Activated B cell treated with CpG ODN at 0.5 μM for 24 hours (primary cell): ENCODE results near the gene LLGL1. TPM values are rescaled to one million over a fixed set of nuclear protein-coding genes. Genes with fewer than 3 reads are reported as not detected.

Experiments
- ATAC-seq: fragments of 200-7000 bp; cut with Tn5 transposase; one replicate; pipeline ENCODE4 v1.10.0; 2021; ENCODE audit warnings: low read depth, mild to moderate bottlenecking, moderate library complexity
- CTCF ChIA-PET: fragments of 350-600 bp; sonication (Branson Sonifier 250); formaldehyde crosslinking; loops from one replicate; lab custom pipeline; 2021; ENCODE audit warnings: antibody characterized with exemption; lab: Charles Lee
- POLR2A ChIA-PET: fragments of 350-600 bp; sonication (Branson Sonifier 250); formaldehyde crosslinking; loops from one replicate; lab custom pipeline; 2021; ENCODE audit warnings: antibody characterized with exemption; lab: Charles Lee
- DNase-seq: peaks from one replicate; pipeline ENCODE4 v3.0.0; 2022
- H3K27ac Mint-ChIP-seq: one replicate; pipeline ENCODE4 v1.8.0; 2020; ENCODE audit warnings: mixed read lengths
- H3K27me3 Mint-ChIP-seq: one replicate; pipeline ENCODE4 v1.8.0; 2021; ENCODE audit warnings: mixed read lengths
- H3K36me3 Mint-ChIP-seq: one replicate; pipeline ENCODE4 v1.8.0; 2021; ENCODE audit warnings: low read depth, mixed read lengths
- H3K4me1 Mint-ChIP-seq: one replicate; pipeline ENCODE4 v1.8.0; 2021; ENCODE audit warnings: mixed read lengths
- H3K4me3 Mint-ChIP-seq: one replicate; pipeline ENCODE4 v1.8.0; 2020; ENCODE audit warnings: mild to moderate bottlenecking, mixed read lengths
- H3K9me3 Mint-ChIP-seq: one replicate; pipeline ENCODE4 v1.8.0; 2020; ENCODE audit warnings: mixed read lengths
- CTCF ChIP-seq: fragments of 200-600 bp; IDR thresholded peaks from one replicate; pipeline ENCODE4 v1.8.0; 2022; ENCODE audit warnings: antibody characterized with exemption, mild to moderate bottlenecking
- intact Hi-C: fragments of 100-400 bp; cut with micrococcal nuclease; formaldehyde crosslinking; loops from one replicate; pipeline ENCODE4 v1.15.1; 2024
- total RNA-seq: library from RNA; stranded (reverse); gene quantifications from 2 replicates; pipeline ENCODE4 v1.2.3, GENCODE V29; 2022

The LLGL1 gene
- total RNA-seq, 1 donor from 2014 or later = 10.5 TPM

- CTCF ChIA-PET = no interaction called here
Observed at GRCh38 chr17:18262111-18262510, 36.7 kb downstream of the LLGL1 start.

GRCh38 chr17:18262641-18263040 is 37.2 kb downstream of the LLGL1 start:
- H3K4me3 Mint-ChIP-seq = no peak overlapping the region
- CTCF ChIA-PET = no interaction called here
- DNase-seq = no peak
- POLR2A ChIA-PET = no interaction called here
- no peaks in the 10 kb centered on the region for H3K27me3 Mint-ChIP-seq
- intact Hi-C loops = loop anchor here (5.0 kb wide), 1 partner anchor 525 kb away; no protein-coding TSS in a partner anchor
- no peak for TF ChIP-seq CTCF
- H3K36me3 Mint-ChIP-seq = peaks cover 12% of the 10 kb centered on the region
- ATAC-seq = no peak
- peaks cover 26% of the 10 kb centered on the region for H3K4me1 Mint-ChIP-seq
- H3K9me3 Mint-ChIP-seq = no peaks in the 10 kb centered on the region
- no peak overlapping the region for H3K27ac Mint-ChIP-seq

More at GRCh38 chr17:18262111-18262510, 36.7 kb downstream of the LLGL1 start:
- Mint-ChIP-seq H3K9me3 (no peaks in the 10 kb centered on the region), H3K4me1 (peaks cover 31% of the 10 kb centered on the region), H3K27me3 (no peaks in the 10 kb centered on the region), H3K27ac (no peak overlapping the region), H3K4me3 (peak overlapping the region; percentile 79), H3K36me3 (peaks cover 12% of the 10 kb centered on the region)
- DNase-seq (no peak), ATAC-seq (no peak)
- no peak for TF ChIP-seq CTCF
- POLR2A ChIA-PET = no interaction called here
- intact Hi-C loops = loop anchor here (5.0 kb wide), 1 partner anchor 525 kb away; no protein-coding TSS in a partner anchor

GRCh38 chr17:18263885-18264682 is 38.6 kb downstream of the LLGL1 start:
- Mint-ChIP-seq H3K4me3 (no peak overlapping the region), H3K36me3 (peaks cover 9% of the 10 kb centered on the region), H3K9me3 (no peaks in the 10 kb centered on the region), H3K27me3 (no peaks in the 10 kb centered on the region), H3K4me1 (peaks cover 18% of the 10 kb centered on the region), H3K27ac (no peak overlapping the region)
- ATAC-seq (no peak), DNase-seq (no peak)
- POLR2A ChIA-PET = no interaction called here
- no peak for TF ChIP-seq CTCF
- intact Hi-C loops = loop anchor here (5.0 kb wide), 1 partner anchor 527 kb away; no protein-coding TSS in a partner anchor
- CTCF ChIA-PET = interaction anchor here (1.3 kb wide), 1 partner anchor 10 kb away, joined by 3 read pairs; no protein-coding TSS in a partner anchor

GRCh38 chr17:18267366-18267765 is 41.9 kb downstream of the LLGL1 start:
- no peak for DNase-seq
- no peak for TF ChIP-seq CTCF
- CTCF ChIA-PET = no interaction called here
- POLR2A ChIA-PET = no interaction called here
- Mint-ChIP-seq H3K4me3 (no peak overlapping the region), H3K4me1 (no peaks in the 10 kb centered on the region), H3K36me3 (peaks cover 13% of the 10 kb centered on the region), H3K9me3 (no peaks in the 10 kb centered on the region), H3K27ac (no peak overlapping the region), H3K27me3 (no peaks in the 10 kb centered on the region)
- intact Hi-C loops = no loop called here
- no peak for ATAC-seq

GRCh38 chr17:18267927-18268711 is 42.7 kb downstream of the LLGL1 start:
- no peak for TF ChIP-seq CTCF
- H3K27me3 Mint-ChIP-seq = no peaks in the 10 kb centered on the region
- H3K27ac Mint-ChIP-seq = no peak overlapping the region
- no peaks in the 10 kb centered on the region for H3K9me3 Mint-ChIP-seq
- intact Hi-C loops = no loop called here
- CTCF ChIA-PET = interaction anchor here (0.6 kb wide), 1 partner anchor 1756 kb away, joined by 4 read pairs; no protein-coding TSS in a partner anchor
- DNase-seq = no peak
- peaks cover 19% of the 10 kb centered on the region for H3K36me3 Mint-ChIP-seq
- no peak for ATAC-seq
- POLR2A ChIA-PET = no interaction called here
- no peaks in the 10 kb centered on the region for H3K4me1 Mint-ChIP-seq
- H3K4me3 Mint-ChIP-seq = no peak overlapping the region
